Common myeloid progenitor, CD34-positive (primary cell): ENCODE results near the gene WWP2. TPM values are rescaled to one million over a fixed set of nuclear protein-coding genes. Genes with fewer than 3 reads are reported as not detected.

ENCODE experiments used
- CTCF ChIA-PET: fragments of 350-600 bp; sonication (Branson Sonifier 250); formaldehyde crosslinking; loops from one replicate; lab custom pipeline; 2021; ENCODE audit warnings: antibody characterized with exemption; lab: Charles Lee
- POLR2A ChIA-PET: fragments of 350-600 bp; sonication (Branson Sonifier 250); formaldehyde crosslinking; loops from one replicate; lab custom pipeline; 2021; ENCODE audit warnings: antibody characterized with exemption; lab: Charles Lee
- DNase-seq, 3 donors: peaks; one replicate each; pipeline versions ENCODE4 v3.0.0 to v3.0.0-alpha.2; 2013
- H3K27ac ChIP-seq, 2 experiments: 1 replicate in 1 of 2; 2 replicates in 1 of 2; pipeline ENCODE4 v1.7.0; 2013; ENCODE audit warnings: inconsistent platforms in 2 of 2, low read length in 2 of 2, mild to moderate bottlenecking in 2 of 2, low read depth in 1 of 2, moderate library complexity in 1 of 2; ENCODE audit not compliant: severe bottlenecking in 2 of 2, insufficient read depth in 1 of 2, poor library complexity in 1 of 2
- H3K27me3 ChIP-seq, 5 experiments: replicated peaks in 2 of 5; 1 replicate in 3 of 5; 2 replicates in 2 of 5; pipeline versions ENCODE4 v1.6.1 to v1.7.0; 2013; ENCODE audit warnings: low read length in 4 of 5, mild to moderate bottlenecking in 2 of 5, moderate library complexity in 2 of 5, inconsistent platforms in 1 of 5; ENCODE audit not compliant: insufficient read depth in 5 of 5, control insufficient read depth in 4 of 5
- H3K36me3 ChIP-seq, 4 experiments: 1 replicate in 2 of 4; 2 replicates in 2 of 4; pipeline versions ENCODE4 v1.6.1 to v1.7.0; 2013; ENCODE audit warnings: low read length in 3 of 4, control low read depth in 1 of 4, mild to moderate bottlenecking in 1 of 4; ENCODE audit not compliant: control insufficient read depth in 4 of 4, insufficient read depth in 4 of 4
- H3K4me1 ChIP-seq, 4 experiments: 1 replicate in 3 of 4; 2 replicates in 1 of 4; pipeline versions ENCODE4 v1.6.1 to v1.7.1; 2013; ENCODE audit warnings: low read length in 3 of 4, mild to moderate bottlenecking in 3 of 4, control low read depth in 1 of 4, inconsistent platforms in 1 of 4, moderate library complexity in 1 of 4; ENCODE audit not compliant: control insufficient read depth in 4 of 4, insufficient read depth in 4 of 4; ENCODE audit errors: control extremely low read depth in 1 of 4
- H3K4me3 ChIP-seq, 7 experiments: 1 replicate in 4 of 7; 2 replicates in 3 of 7; pipeline versions ENCODE4 v1.5.1 to v1.7.0; 2013; ENCODE audit warnings: mild to moderate bottlenecking in 7 of 7, low read length in 6 of 7, moderate library complexity in 6 of 7, inconsistent platforms in 2 of 7, low read depth in 2 of 7, control low read depth in 1 of 7; ENCODE audit not compliant: insufficient read depth in 4 of 7, control insufficient read depth in 1 of 7; ENCODE audit errors: extremely low read depth in 1 of 7
- H3K9me3 ChIP-seq, 5 experiments: 1 replicate in 4 of 5; 2 replicates in 1 of 5; pipeline versions ENCODE4 v1.6.1 to v1.7.1; 2013; ENCODE audit warnings: low read length in 4 of 5, mild to moderate bottlenecking in 2 of 5, inconsistent platforms in 1 of 5, low read depth in 1 of 5, moderate library complexity in 1 of 5; ENCODE audit not compliant: control insufficient read depth in 4 of 5, insufficient read depth in 2 of 5; ENCODE audit errors: control extremely low read depth in 1 of 5
- WGBS: methylation state at CpG from one replicate; pipeline ENCODE4 v1.1.5; 2013; ENCODE audit not compliant: insufficient coverage; 5-methylcytosine and 5-hydroxymethylcytosine counted together
- polyA plus RNA-seq: library from polyadenylated mRNA; unstranded; fragments of 120-200 nt; gene quantifications from one replicate; pipeline ENCODE4 v1.2.1, GENCODE V29; 2013

WWP2 gene
- 24.1 TPM for polyA plus RNA-seq

DNA sequence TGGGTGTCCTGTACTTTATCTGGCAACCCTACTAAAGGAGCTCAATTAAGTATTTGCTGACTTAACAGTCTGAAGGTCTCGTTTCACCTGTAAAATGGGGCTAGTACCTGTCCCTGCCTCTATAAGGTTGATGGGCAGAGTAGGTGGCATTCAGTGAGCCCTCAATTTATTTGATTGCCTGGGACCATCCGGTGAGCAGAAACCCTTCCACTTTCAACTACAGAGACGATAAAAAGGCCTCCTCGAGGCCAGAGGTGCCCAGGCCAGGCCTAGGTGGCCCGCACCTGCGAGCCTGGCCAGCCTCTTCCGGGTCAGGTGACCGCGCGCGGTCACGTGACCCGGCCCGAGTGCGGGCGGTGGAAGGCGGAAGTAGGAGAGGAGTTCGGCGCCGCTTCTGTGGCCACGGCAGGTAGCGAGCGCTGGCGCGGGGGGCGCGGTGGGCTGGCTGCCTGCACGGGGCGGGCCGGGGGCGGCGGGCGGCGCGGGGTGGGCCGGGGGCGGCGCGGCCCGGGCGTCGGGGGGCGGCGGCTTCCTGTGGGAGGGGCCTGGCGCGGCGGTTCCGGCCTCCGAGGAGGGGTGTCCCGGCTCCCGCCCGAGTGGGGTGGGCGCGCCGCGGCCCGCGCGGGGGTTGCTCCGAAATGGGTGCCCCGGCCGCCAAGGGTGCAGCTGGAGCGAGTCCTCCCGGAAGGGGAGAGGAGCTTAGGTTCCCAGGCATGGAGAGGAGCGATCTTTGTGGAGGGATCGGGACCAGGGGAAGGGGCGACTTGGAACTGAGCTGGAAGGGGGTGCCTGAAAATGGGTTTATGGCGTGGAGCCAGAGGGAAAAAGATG lies at the start of gene WWP2:
Gene WWP2 (plus strand): TSS at position 350 of the 831 bp plus-strand sequence. CDS start 24,679 bp downstream, outside the sequence.
- Histone ChIP-seq H3K36me3 (peaks cover 0 to 4% (median 0%) of the 10 kb centered on the region in 4 experiments), H3K4me3 (peak within 1 kb of the TSS; percentile 86 to 99 (median 93)), H3K27me3 (no peaks in the 10 kb centered on the region), H3K4me1 (peaks cover 10 to 20% (median 15%) of the 10 kb centered on the region in 4 experiments), H3K9me3 (no peaks in the 10 kb centered on the region), H3K27ac (peak within 1 kb of the TSS; percentile 88 to 95)
- peak; percentile 82 to 92 (median 89) for DNase-seq
- 3% methylated on average over 35 of the region's 68 CpGs for WGBS
- ChIA-PET CTCF (interaction anchor here (0.8 to 1.0 kb wide), 4 partner anchors 8 to 59 kb away, joined by 3 read pairs; partner anchors contain the start of gene NOB1), POLR2A (no interaction called here)

DNA sequence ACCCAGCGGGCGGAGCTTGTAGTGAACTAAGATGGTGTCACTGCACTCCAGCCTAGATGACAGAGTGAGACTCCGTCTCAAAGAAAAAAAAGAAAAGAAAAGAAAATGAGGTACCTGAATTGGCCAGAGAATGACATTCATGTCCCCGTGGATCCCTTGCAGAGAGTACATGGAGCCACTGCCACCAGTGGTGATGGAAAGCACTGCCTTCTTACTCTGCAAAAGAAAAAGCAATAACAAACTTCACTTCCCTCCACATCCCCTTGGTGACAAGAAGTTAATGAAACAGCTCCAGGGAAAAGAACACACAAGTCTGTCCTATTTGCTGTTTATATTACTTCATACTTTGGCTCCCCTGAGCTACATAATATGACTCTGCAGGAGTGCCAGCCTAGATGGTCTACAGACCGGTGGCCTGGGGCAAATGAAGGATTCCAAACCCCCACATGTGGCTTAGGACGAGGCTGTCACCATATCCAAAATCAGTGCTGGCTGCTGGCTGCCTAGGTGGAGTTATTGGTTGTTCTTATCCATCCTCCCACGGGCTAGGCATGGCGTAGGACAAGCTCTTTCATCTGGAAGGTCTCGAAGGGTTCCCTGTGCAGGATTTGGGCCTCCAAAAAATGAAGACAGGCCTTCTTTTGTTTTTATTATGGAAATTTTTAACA lies 49.1 kb upstream of the WWP2 start:
- Histone ChIP-seq H3K9me3 (no peaks in the 10 kb centered on the region), H3K4me3 (no peak overlapping the region), H3K27ac (no peak overlapping the region), H3K27me3 (no peaks in the 10 kb centered on the region), H3K4me1 (no peaks in the 10 kb centered on the region), H3K36me3 (peaks cover 5 to 21% (median 12%) of the 10 kb centered on the region in 4 experiments)
- DNase-seq = peak in 1 of 3 donors; percentile 17
- WGBS = 98% methylated on average over 9 of the region's 9 CpGs
- ChIA-PET POLR2A (no interaction called here), CTCF (interaction anchor here (1.1 to 10.2 kb wide), 3 partner anchors 14 to 43 kb away, joined by 3 to 79 read pairs (median 4); partner anchors contain the start of gene NOB1)

DNA sequence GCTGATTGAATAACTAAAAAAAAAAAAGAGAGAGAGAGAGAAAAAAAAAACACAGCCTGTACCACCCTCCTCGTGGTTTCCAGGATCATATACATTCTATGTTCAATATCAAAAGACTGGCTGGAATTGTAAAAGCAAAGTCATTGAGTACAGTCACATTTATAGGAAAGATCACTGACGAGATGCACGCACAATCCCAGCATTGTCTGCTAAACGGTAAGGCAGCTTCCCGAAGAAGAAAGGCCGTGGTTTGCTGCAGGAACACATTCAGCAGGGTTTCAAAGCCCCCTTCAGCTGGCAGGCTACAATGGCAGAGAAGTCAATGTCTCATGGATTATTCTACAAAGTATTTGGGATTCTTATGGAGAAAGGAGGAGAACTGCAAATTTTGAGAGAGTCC lies 45.1 kb upstream of the WWP2 start:
- Histone ChIP-seq H3K27me3 (no peaks in the 10 kb centered on the region), H3K4me1 (no peaks in the 10 kb centered on the region), H3K36me3 (peaks cover 0 to 16% (median 8%) of the 10 kb centered on the region in 4 experiments), H3K9me3 (no peaks in the 10 kb centered on the region), H3K27ac (no peak overlapping the region), H3K4me3 (no peak overlapping the region)
- CTCF ChIA-PET = interaction anchor here (1.1 to 3.0 kb wide), 3 partner anchors 11 to 214 kb away, joined by 3 to 9 read pairs (median 3); partner anchors contain the start of gene NOB1
- no peak for DNase-seq
- WGBS = 100% methylated on average over 5 of the region's 6 CpGs
- POLR2A ChIA-PET = interaction anchor here (1.1 kb wide), 1 partner anchor 10 kb away, joined by 4 read pairs; no protein-coding TSS in a partner anchor

DNA sequence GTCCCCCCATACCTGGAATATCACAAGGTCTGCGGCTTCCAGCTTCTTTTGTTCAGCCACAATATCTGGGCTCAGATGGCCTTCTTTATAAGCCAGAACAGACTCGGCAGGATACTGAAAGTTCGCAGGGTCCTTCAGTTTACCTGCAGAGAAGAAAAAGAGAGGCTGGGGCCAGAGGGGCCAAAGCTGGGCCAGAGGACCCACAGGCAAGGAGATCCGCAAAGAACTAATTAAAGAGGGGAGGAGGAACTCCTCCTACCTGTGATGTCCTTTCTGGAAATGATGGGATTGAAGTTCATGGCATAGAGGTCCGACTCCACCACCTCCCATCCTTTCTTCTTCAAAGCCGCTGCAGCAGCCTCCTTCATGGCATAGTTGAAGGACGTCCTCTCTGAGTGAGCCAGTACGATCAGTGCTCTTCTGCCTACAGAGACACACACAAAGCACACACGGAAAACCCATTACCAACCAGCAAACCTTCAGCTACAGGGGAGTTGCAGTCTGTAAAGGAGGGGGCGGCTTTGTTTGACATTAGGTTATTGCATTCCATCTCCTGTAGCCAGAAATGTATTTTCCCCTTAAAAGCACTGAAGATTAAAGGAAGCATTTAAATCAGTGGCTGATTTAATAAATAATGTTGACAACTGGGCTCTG lies 43.9 kb upstream of the WWP2 start:
- ChIA-PET CTCF (interaction anchor here (1.4 to 3.0 kb wide), 3 partner anchors 17 to 212 kb away, joined by 3 to 9 read pairs (median 3); partner anchors contain the start of gene NOB1), POLR2A (interaction anchor here (1.1 kb wide), 1 partner anchor 9 kb away, joined by 4 read pairs; no protein-coding TSS in a partner anchor)
- Histone ChIP-seq H3K36me3 (peaks cover 0 to 7% (median 6%) of the 10 kb centered on the region in 4 experiments), H3K27me3 (no peaks in the 10 kb centered on the region), H3K27ac (no peak overlapping the region), H3K4me3 (no peak overlapping the region), H3K9me3 (no peaks in the 10 kb centered on the region), H3K4me1 (no peaks in the 10 kb centered on the region)
- WGBS = 100% methylated on average over 7 of the region's 10 CpGs
- no peak for DNase-seq

DNA sequence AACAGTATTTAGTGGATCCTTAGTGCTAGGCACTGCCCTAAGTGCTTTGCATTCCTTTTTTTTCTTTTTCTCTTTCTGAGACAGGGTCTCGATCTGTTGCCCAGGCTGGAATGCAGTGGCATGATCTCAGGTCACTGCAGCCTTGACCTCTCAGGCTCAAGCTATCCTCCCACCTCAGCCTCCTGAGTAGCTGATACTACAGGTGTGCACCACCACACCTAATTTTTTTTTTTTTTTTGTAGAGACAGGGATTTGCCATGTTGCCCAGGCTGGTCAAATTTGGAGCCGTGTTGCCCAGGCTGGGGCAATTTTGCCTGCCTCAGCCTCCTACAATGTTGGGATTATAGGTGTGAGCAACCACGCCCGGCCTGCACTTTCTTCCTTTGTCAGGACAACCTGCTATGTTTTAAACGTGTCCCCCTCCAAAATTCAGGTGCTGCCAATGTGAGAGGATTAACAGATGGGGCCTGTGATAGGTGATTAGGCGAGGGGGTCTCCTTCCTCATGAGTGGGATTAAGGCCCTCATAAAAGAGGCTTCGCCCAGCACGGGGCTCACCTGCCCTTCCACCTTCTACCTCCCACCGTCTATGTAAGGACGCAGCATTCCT lies 41.2 kb upstream of the WWP2 start:
- WGBS = 96% methylated on average over 10 of the region's 10 CpGs
- Histone ChIP-seq H3K36me3 (peaks cover 0 to 4% (median 2%) of the 10 kb centered on the region in 4 experiments), H3K27me3 (no peaks in the 10 kb centered on the region), H3K9me3 (no peaks in the 10 kb centered on the region), H3K4me3 (no peak overlapping the region), H3K4me1 (peaks cover 0 to 11% (median 3%) of the 10 kb centered on the region in 4 experiments), H3K27ac (no peak overlapping the region)
- POLR2A ChIA-PET = no interaction called here
- DNase-seq = no peak
- CTCF ChIA-PET = interaction anchor here (0.6 to 2.8 kb wide), 3 partner anchors 11 to 15 kb away, joined by 3 to 12 read pairs (median 4); no protein-coding TSS in a partner anchor

DNA sequence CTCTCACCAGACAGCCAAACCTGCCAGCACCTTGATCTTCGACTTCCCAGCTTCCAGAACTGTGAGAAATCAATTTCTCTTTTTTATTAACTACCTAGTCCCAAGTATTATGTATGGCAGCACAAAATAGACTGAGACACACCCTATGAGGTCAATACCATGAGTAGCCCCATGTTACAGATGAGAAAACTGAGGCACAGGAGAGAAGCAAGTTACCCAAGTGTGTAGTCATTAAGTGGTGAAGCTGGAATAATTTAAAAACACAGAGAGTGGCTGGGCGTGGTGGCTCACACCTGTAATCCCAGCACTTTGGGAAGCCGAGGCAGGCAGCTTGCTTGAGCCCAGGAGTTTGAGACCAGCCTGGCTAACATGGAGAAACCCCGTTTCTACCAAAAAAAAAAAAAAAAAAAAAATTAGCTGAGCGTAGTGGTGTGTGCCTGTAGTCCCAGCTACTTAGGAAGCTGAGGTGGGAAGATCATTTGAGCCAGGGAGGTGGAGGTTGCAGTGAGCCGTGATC lies 40.6 kb upstream of the WWP2 start:
- ChIA-PET POLR2A (no interaction called here), CTCF (interaction anchor here (1.5 to 2.8 kb wide), 2 partner anchors 12 to 15 kb away, joined by 3 to 12 read pairs; no protein-coding TSS in a partner anchor)
- Histone ChIP-seq H3K27me3 (no peaks in the 10 kb centered on the region), H3K4me3 (no peak overlapping the region), H3K27ac (no peak overlapping the region), H3K36me3 (peaks cover 0 to 4% (median 2%) of the 10 kb centered on the region in 4 experiments), H3K9me3 (no peaks in the 10 kb centered on the region), H3K4me1 (peaks cover 0 to 17% (median 6%) of the 10 kb centered on the region in 4 experiments)
- 100% methylated on average over 4 of the region's 6 CpGs for WGBS
- no peak for DNase-seq
